PFSK-1 (cell line): ENCODE results near the gene GNG10.

Experiments used
- FOXP2 ChIP-seq: optimal IDR thresholded peaks from 2 replicates; pipeline ENCODE3; 2011; ENCODE audit warnings: borderline replicate concordance, control low read depth, inconsistent platforms; ENCODE audit not compliant: insufficient read depth; ENCODE audit errors: extremely low read length, extremely low read depth
- POLR2AphosphoS5 ChIP-seq: IDR thresholded peaks from 2 replicates; pipeline ENCODE4 v1.6.1; 2012; ENCODE audit warnings: low read depth, mild to moderate bottlenecking, control low read depth, low read length, moderate library complexity
- SIN3A ChIP-seq: IDR thresholded peaks from 2 replicates; pipeline ENCODE4 v1.6.1; 2012; ENCODE audit warnings: mild to moderate bottlenecking, low read length, moderate library complexity, borderline replicate concordance; ENCODE audit not compliant: insufficient read depth
- TAF1 ChIP-seq: IDR thresholded peaks from 2 replicates; pipeline ENCODE4 v1.6.1; 2012; ENCODE audit warnings: low read length, control low read depth, borderline replicate concordance; ENCODE audit not compliant: insufficient read depth
- TF ChIP-seq, protein P1 (sequence below), 2 experiments: IDR thresholded peaks; 2 replicates each; pipeline versions ENCODE4 v1.6.1 to v1.8.0; 2011 to 2012; ENCODE audit warnings: low read depth in 2 of 2, low read length in 2 of 2, control low read depth in 1 of 2, inconsistent platforms in 1 of 2, mild to moderate bottlenecking in 1 of 2, moderate library complexity in 1 of 2; ENCODE audit not compliant: insufficient read depth in 1 of 2

The GNG10 gene

GRCh38 chr9:111632695-111633388 is 28.6 kb upstream of the GNG10 start:
- TF ChIP-seq SIN3A: no peak
- TF ChIP-seq, protein P1, sequence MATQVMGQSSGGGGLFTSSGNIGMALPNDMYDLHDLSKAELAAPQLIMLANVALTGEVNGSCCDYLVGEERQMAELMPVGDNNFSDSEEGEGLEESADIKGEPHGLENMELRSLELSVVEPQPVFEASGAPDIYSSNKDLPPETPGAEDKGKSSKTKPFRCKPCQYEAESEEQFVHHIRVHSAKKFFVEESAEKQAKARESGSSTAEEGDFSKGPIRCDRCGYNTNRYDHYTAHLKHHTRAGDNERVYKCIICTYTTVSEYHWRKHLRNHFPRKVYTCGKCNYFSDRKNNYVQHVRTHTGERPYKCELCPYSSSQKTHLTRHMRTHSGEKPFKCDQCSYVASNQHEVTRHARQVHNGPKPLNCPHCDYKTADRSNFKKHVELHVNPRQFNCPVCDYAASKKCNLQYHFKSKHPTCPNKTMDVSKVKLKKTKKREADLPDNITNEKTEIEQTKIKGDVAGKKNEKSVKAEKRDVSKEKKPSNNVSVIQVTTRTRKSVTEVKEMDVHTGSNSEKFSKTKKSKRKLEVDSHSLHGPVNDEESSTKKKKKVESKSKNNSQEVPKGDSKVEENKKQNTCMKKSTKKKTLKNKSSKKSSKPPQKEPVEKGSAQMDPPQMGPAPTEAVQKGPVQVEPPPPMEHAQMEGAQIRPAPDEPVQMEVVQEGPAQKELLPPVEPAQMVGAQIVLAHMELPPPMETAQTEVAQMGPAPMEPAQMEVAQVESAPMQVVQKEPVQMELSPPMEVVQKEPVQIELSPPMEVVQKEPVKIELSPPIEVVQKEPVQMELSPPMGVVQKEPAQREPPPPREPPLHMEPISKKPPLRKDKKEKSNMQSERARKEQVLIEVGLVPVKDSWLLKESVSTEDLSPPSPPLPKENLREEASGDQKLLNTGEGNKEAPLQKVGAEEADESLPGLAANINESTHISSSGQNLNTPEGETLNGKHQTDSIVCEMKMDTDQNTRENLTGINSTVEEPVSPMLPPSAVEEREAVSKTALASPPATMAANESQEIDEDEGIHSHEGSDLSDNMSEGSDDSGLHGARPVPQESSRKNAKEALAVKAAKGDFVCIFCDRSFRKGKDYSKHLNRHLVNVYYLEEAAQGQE (IDR thresholded peaks at IDR 0.05; ENCODE audit: insufficient read depth in 1 of 2, low read depth in 2 of 2, low read length in 2 of 2): no peak
- TF ChIP-seq POLR2AphosphoS5: no peak
- no peak for TF ChIP-seq TAF1
- no peak for TF ChIP-seq FOXP2

DNA sequence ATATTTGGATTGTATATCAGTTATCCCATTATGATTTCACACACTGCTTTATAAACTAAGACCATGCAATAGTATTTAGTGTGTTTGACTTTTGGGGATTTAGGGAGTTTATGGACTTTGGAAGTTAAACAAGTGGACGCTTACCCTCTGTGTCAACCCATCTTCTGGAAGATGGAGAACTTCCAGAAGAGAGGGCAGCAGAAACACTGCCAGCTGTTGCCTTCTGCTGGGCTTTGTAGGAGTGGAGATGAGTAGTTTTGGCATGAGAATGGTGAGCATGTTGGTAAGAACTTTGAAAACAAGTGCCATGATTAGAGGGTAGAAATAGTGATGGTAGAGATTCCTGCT is 28.0 kb upstream of the GNG10 start:
- TF ChIP-seq POLR2AphosphoS5 (no peak), TAF1 (no peak), FOXP2 (no peak), SIN3A (no peak)
- TF ChIP-seq, protein P1 (IDR thresholded peaks at IDR 0.05; ENCODE audit: insufficient read depth in 1 of 2, low read depth in 2 of 2, low read length in 2 of 2): no peak

DNA sequence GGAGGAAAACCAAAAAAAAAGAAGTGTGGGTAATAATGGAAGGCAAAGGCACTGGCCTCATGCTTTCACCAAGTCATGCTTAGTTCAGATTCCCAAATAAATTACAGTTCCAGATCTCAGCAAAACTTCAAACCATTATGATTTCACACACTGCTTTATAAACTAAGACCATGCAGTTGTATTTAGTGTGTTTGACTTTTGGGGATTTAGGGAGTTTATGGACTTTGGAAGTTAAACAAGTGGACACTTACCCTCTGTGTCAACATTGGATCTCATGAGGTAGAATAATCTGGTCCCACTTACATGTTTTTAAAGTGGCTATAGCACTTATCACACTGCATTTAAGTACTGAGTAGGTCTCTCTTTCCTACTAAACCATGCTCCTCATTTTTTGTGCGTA is 26.5 kb upstream of the GNG10 start:
- no peak for TF ChIP-seq TAF1
- TF ChIP-seq, protein P1 (IDR thresholded peaks at IDR 0.05; ENCODE audit: insufficient read depth in 1 of 2, low read depth in 2 of 2, low read length in 2 of 2): no peak
- TF ChIP-seq FOXP2: no peak
- TF ChIP-seq SIN3A: no peak
- TF ChIP-seq POLR2AphosphoS5: no peak

DNA sequence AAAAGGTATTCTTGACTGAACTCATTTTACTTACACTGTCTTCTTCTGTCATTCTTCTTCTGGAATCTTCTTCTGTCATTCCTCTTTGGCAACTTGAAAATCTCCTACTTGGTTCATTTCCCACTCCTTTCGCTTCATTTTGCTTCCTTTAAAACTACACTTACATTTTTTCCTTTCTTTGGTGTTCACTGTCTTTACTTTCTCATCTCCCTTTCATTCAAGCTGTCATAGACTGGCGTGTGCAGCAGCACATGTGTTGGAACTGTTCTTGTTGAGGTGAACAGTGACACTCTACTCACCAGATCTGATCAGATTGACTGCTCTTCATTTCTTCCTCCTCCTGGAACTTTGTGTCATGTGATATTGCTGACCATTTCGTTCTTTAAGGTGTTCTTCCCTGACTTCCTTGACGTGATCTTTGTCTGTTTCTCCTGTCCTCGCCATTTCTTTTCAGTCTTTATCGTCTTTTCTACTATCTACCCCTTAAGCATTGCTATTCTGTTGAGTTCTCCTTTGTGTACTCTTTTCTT is 23.9 kb upstream of the GNG10 start:
- TF ChIP-seq SIN3A (no peak), POLR2AphosphoS5 (no peak), TAF1 (no peak), FOXP2 (no peak)
- TF ChIP-seq, protein P1 (IDR thresholded peaks at IDR 0.05; ENCODE audit: insufficient read depth in 1 of 2, low read depth in 2 of 2, low read length in 2 of 2): no peak
